ENCODE data around the gene ASF1B.
A peak's percentile ranks its signal among the peaks of the same experiment; 100 is the strongest.

ASF1B gene

GRCh38 chr19:14090509-14091080 lies 45.8 kb downstream of the ASF1B start, which contains the start of gene SAMD1:
Gene SAMD1, minus strand, starts transcription at chr19:14090751.
- FAIRE-seq (no peak), DNase-seq (ENCODE audit: extremely low spot score, insufficient read length, low read depth) (peak; percentile 65)

- no peak for DNase-seq (ENCODE audit: extremely low spot score, insufficient read length, low read depth)
- peak; percentile 56 for FAIRE-seq
Observed at GRCh38 chr19:14089662-14090508, 46.5 kb downstream of the ASF1B start.

- FAIRE-seq (peak; percentile 48), DNase-seq (ENCODE audit: extremely low spot score, insufficient read length, low read depth) (no peak)
Observed at GRCh38 chr19:14089412-14089661, 47.1 kb downstream of the ASF1B start.

- FAIRE-seq (peak; percentile 12), DNase-seq (ENCODE audit: extremely low spot score, insufficient read length, low read depth) (no peak)
Observed at GRCh38 chr19:14088634-14089411, 47.6 kb downstream of the ASF1B start.

- DNase-seq (ENCODE audit: extremely low spot score, insufficient read length, low read depth) (no peak), FAIRE-seq (no peak)
Observed at GRCh38 chr19:14086098-14086497, 50.3 kb downstream of the ASF1B start.

- FAIRE-seq, result no peak
Observed at GRCh38 chr19:14085309-14085995, 50.9 kb downstream of the ASF1B start, which contains the start of gene C19orf67. Gene C19orf67, minus strand, starts transcription at chr19:14085783. Its CDS starts 156 bp downstream, at chr19:14085627.

GRCh38 chr19:14082675-14082960 lies 53.8 kb downstream of the ASF1B start:
- DNase-seq (ENCODE audit: extremely low spot score, insufficient read length, low read depth), result no peak
- FAIRE-seq, result no peak

More at GRCh38 chr19:14085309-14085995, 50.9 kb downstream of the ASF1B start, which contains the start of gene C19orf67:
- DNase-seq (ENCODE audit: extremely low spot score, insufficient read length, low read depth), result no peak

- DNase-seq (ENCODE audit: extremely low spot score, insufficient read length, low read depth), result no peak
- peak; percentile 5 for FAIRE-seq
Observed at GRCh38 chr19:14081797-14082674, 54.4 kb downstream of the ASF1B start.

- DNase-seq (ENCODE audit: extremely low spot score, insufficient read length, low read depth), result peak; percentile 95
- FAIRE-seq, result peak; percentile 99
Observed at GRCh38 chr19:14080887-14081796, 55.2 kb downstream of the ASF1B start.

GRCh38 chr19:14078411-14078810 lies 58.0 kb downstream of the ASF1B start:
- DNase-seq (ENCODE audit: extremely low spot score, insufficient read length, low read depth) (no peak), FAIRE-seq (no peak)

GRCh38 chr19:14073925-14074838 lies 62.2 kb downstream of the ASF1B start:
- DNase-seq (ENCODE audit: extremely low spot score, insufficient read length, low read depth) (no peak), FAIRE-seq (no peak)

- no peak for FAIRE-seq
Observed at GRCh38 chr19:14073261-14073924, 63.0 kb downstream of the ASF1B start.

GRCh38 chr19:14072535-14073260 lies 63.7 kb downstream of the ASF1B start, which contains the start of gene MISP3:
Gene MISP3, plus strand, starts transcription at chr19:14072786. Its CDS starts 524 bp downstream, at chr19:14073310.
- DNase-seq (ENCODE audit: extremely low spot score, insufficient read length, low read depth) (no peak), FAIRE-seq (no peak)

More at GRCh38 chr19:14073261-14073924, 63.0 kb downstream of the ASF1B start:
- DNase-seq (ENCODE audit: extremely low spot score, insufficient read length, low read depth), result peak; percentile 67

- DNase-seq (ENCODE audit: extremely low spot score, insufficient read length, low read depth) (no peak), FAIRE-seq (no peak)
Observed at GRCh38 chr19:14070268-14071050, 65.9 kb downstream of the ASF1B start.

Data from GM18507 (cell line).